Left ventricle myocardium superior (tissue), 1 donor: Measurements from ENCODE around the gene PIP5KL1. TPM values are rescaled to one million over a fixed set of nuclear protein-coding genes. Genes with fewer than 3 reads are reported as not detected.
A peak's percentile ranks its signal among the peaks of the same experiment; 100 is the strongest.

Source experiments
- ATAC-seq: fragments of 200-7000 bp; cut with Tn5 transposase; one replicate; pipeline ENCODE4 v1.9.1; 2020; ENCODE audit warnings: mild to moderate bottlenecking, moderate library complexity
- DNase-seq: peaks from one replicate; pipeline ENCODE4 v3.0.0-alpha.2; 2020
- intact Hi-C: fragments of 100-400 bp; cut with micrococcal nuclease; formaldehyde crosslinking; loops from one replicate; pipeline ENCODE4 v1.11.0; 2022
- total RNA-seq: library from RNA; stranded (reverse); fragmentation: NEBNext Ultra II Directional; extraction: Animal tissue kit (Norgen Biotek cat#: 25700); gene quantifications from one replicate; pipeline ENCODE4 v1.2.1, GENCODE V29; 2021
- donor health status: DM: no; HTN: yes; CAD: no; lungs with severe emphysema.

The PIP5KL1 gene
- total RNA-seq, 1 donor from 2014 or later, result not detected

- peak; percentile 12 for ATAC-seq
- DNase-seq, result no peak
- intact Hi-C loops, result no loop called here
Observed at GRCh38 chr9:127905004-127905728, 25.4 kb downstream of the PIP5KL1 start.

GRCh38 chr9:127904561-127905003, 26.0 kb downstream of the PIP5KL1 start:
- ATAC-seq, result peak; percentile 19
- intact Hi-C loops, result no loop called here
- DNase-seq, result peak; percentile 49

GRCh38 chr9:127903557-127904475, 26.8 kb downstream of the PIP5KL1 start:
- intact Hi-C loops, result no loop called here
- ATAC-seq (peak; percentile 43), DNase-seq (peak; percentile 83)

GRCh38 chr9:127899128-127899943, 31.2 kb downstream of the PIP5KL1 start, which contains the start of gene ST6GALNAC6:
TSS of gene ST6GALNAC6 (minus strand) at chr9:127899603. CDS start at chr9:127897981, 1,622 bp downstream.
- intact Hi-C loops, result no loop called here
- ATAC-seq (peak; percentile 79), DNase-seq (peak; percentile 90)

- DNase-seq, result peak; percentile 69
- peak; percentile 58 for ATAC-seq
- intact Hi-C loops, result no loop called here
Observed at GRCh38 chr9:127898433-127899127, 32.0 kb downstream of the PIP5KL1 start.

- DNase-seq (peak; percentile 87), ATAC-seq (peak; percentile 86)
- intact Hi-C loops, result no loop called here
Observed at GRCh38 chr9:127897193-127897692, 33.3 kb downstream of the PIP5KL1 start.

- ATAC-seq (no peak), DNase-seq (no peak)
- intact Hi-C loops, result no loop called here
Observed at GRCh38 chr9:127896395-127897192, 34.0 kb downstream of the PIP5KL1 start.

- no peak for ATAC-seq
- intact Hi-C loops, result no loop called here
- no peak for DNase-seq
Observed at GRCh38 chr9:127895811-127896210, 34.8 kb downstream of the PIP5KL1 start.

- no peak for DNase-seq
- no peak for ATAC-seq
- intact Hi-C loops, result no loop called here
Observed at GRCh38 chr9:127893392-127893791, 37.2 kb downstream of the PIP5KL1 start.

GRCh38 chr9:127892831-127893230, 37.7 kb downstream of the PIP5KL1 start:
- ATAC-seq (no peak), DNase-seq (no peak)
- intact Hi-C loops, result no loop called here

- ATAC-seq (no peak), DNase-seq (no peak)
- intact Hi-C loops, result no loop called here
Observed at GRCh38 chr9:127890053-127890452, 40.5 kb downstream of the PIP5KL1 start.

GRCh38 chr9:127887792-127888191, 42.8 kb downstream of the PIP5KL1 start:
- intact Hi-C loops, result no loop called here
- ATAC-seq (no peak), DNase-seq (no peak)

GRCh38 chr9:127886401-127886972, 44.1 kb downstream of the PIP5KL1 start:
- ATAC-seq (no peak), DNase-seq (no peak)
- intact Hi-C loops, result no loop called here

- ATAC-seq (no peak), DNase-seq (no peak)
- intact Hi-C loops, result no loop called here
Observed at GRCh38 chr9:127885508-127886281, 44.9 kb downstream of the PIP5KL1 start.

GRCh38 chr9:127884976-127885490, 45.5 kb downstream of the PIP5KL1 start:
- ATAC-seq, result no peak
- DNase-seq, result no peak
- intact Hi-C loops, result no loop called here

- DNase-seq, result peak; percentile 72
- peak; percentile 69 for ATAC-seq
- intact Hi-C loops, result no loop called here
Observed at GRCh38 chr9:127884427-127884911, 46.1 kb downstream of the PIP5KL1 start.
